GM12878 (cell line): ENCODE measurements around the gene CENPP. TPM values are rescaled to one million over a fixed set of nuclear protein-coding genes. Genes with fewer than 3 reads are reported as not detected.

ENCODE experiments used
- ATAC-seq: fragments of 200-7000 bp; cut with Tn5 transposase; 3 replicates; pipeline ENCODE4 v1.9.1; 2020; ENCODE audit warnings: mild to moderate bottlenecking, moderate library complexity
- BruUV-seq: library from RNA; stranded (reverse); fragments of 400-500 nt; replicated peaks from 2 replicates; lab custom pipeline; 2021; lab: Mats Ljungman, UMichigan
- CTCF ChIA-PET: fragments of 300-600 bp; sonication (Branson Sonifier 250); formaldehyde crosslinking; extraction: SDS; loops from one replicate; lab custom pipeline; 2021; ENCODE audit warnings: inconsistent platforms; lab: Yijun Ruan, JAX
- POLR2A ChIA-PET: fragments of 350-600 bp; formaldehyde crosslinking; extraction: SDS; loops from one replicate; lab custom pipeline; 2021; ENCODE audit warnings: inconsistent platforms; lab: Charles Lee
- RAD21 ChIA-PET: fragments of 300-600 bp; sonication (Branson Sonifier 250); formaldehyde crosslinking; loops from one replicate; lab custom pipeline; 2023; ENCODE audit warnings: antibody characterized with exemption; ENCODE audit not compliant: unreplicated experiment; lab: Charles Lee
- SMC1A ChIA-PET: fragments of 300-600 bp; sonication (Branson Sonifier 250); formaldehyde crosslinking; loops from one replicate; lab custom pipeline; 2023; ENCODE audit not compliant: unreplicated experiment, uncharacterized antibody; lab: Charles Lee
- DNase-seq: peaks from one replicate; pipeline ENCODE4 v3.0.0-alpha.2; 2011; ENCODE audit warnings: low read depth, low spot score
- FAIRE-seq: peaks from 3 replicates; lab custom pipeline; 2011; peaks lifted over from hg19 to GRCh38; lab: Jason Lieb, UNC
- H2AFZ ChIP-seq: 2 replicates; pipeline ENCODE4 v1.6.0; 2011; ENCODE audit warnings: low read depth, low read length, control low read depth; ENCODE audit not compliant: control insufficient read depth
- H3K27ac ChIP-seq: 2 replicates; pipeline ENCODE4 v1.5.1; 2011; ENCODE audit warnings: control low read depth; ENCODE audit not compliant: control insufficient read depth, insufficient read depth
- H3K27me3 ChIP-seq, 2 experiments: replicated peaks in 1 of 2; 2 replicates each; pipeline versions ENCODE4 v1.6.0 to v1.6.1; 2011; ENCODE audit warnings: low read length in 1 of 2; ENCODE audit not compliant: control insufficient read depth in 2 of 2, insufficient read depth in 2 of 2
- H3K36me3 ChIP-seq, 2 experiments: 2 replicates each; pipeline ENCODE4 v1.5.1; 2011; ENCODE audit warnings: low read length in 1 of 2; ENCODE audit not compliant: control insufficient read depth in 2 of 2, insufficient read depth in 2 of 2
- H3K4me1 ChIP-seq: 2 replicates; pipeline ENCODE4 v1.6.1; 2011; ENCODE audit warnings: mild to moderate bottlenecking, low read length, moderate library complexity, mixed read lengths; ENCODE audit not compliant: control insufficient read depth, insufficient read depth
- H3K4me2 ChIP-seq: 2 replicates; pipeline ENCODE4 v1.6.0; 2011; ENCODE audit warnings: control low read depth; ENCODE audit not compliant: control insufficient read depth, insufficient read depth
- H3K4me3 ChIP-seq: fragments of 200-600 bp; sonication (generic); 2 replicates; pipeline ENCODE4 v1.5.1; 2016
- H3K79me2 ChIP-seq: 2 replicates; pipeline ENCODE4 v1.6.0; 2011; ENCODE audit warnings: low read length; ENCODE audit not compliant: control insufficient read depth, insufficient read depth
- H3K9ac ChIP-seq: 2 replicates; pipeline ENCODE4 v1.8.0; 2011; ENCODE audit warnings: low read length, control low read depth, mixed read lengths; ENCODE audit not compliant: control insufficient read depth, insufficient read depth
- H3K9me3 ChIP-seq: replicated peaks from 3 replicates; pipeline ENCODE4 v1.5.1; 2011; ENCODE audit warnings: mild to moderate bottlenecking, low read length; ENCODE audit not compliant: control insufficient read depth, insufficient read depth
- H4K20me1 ChIP-seq: 2 replicates; pipeline ENCODE4 v1.6.0; 2011; ENCODE audit not compliant: control insufficient read depth, insufficient read depth
- BMI1 ChIP-seq: fragments of 450-650 bp; IDR thresholded peaks from 2 replicates; pipeline ENCODE4 v1.6.1; 2016; ENCODE audit warnings: mild to moderate bottlenecking, moderate library complexity, borderline replicate concordance
- CEBPZ ChIP-seq: fragments of 150-350 bp; IDR thresholded peaks from 2 replicates; pipeline ENCODE4 v1.6.1; 2016; ENCODE audit warnings: low read depth, low read length
- EZH2 ChIP-seq: IDR thresholded peaks from 2 replicates; pipeline ENCODE4 v1.6.1; 2012; ENCODE audit warnings: low read depth, mild to moderate bottlenecking, control low read depth, inconsistent platforms, low read length, borderline replicate concordance; ENCODE audit not compliant: control insufficient read depth
- HDGF ChIP-seq: fragments of 450-650 bp; IDR thresholded peaks from 2 replicates; pipeline ENCODE4 v1.6.1; 2016; ENCODE audit warnings: antibody characterized with exemption
- NR2C1 ChIP-seq: fragments of 450-650 bp; IDR thresholded peaks from 2 replicates; pipeline ENCODE4 v1.6.1; 2017; ENCODE audit warnings: antibody characterized with exemption, mild to moderate bottlenecking, moderate library complexity
- NR2F1 ChIP-seq: fragments of 450-650 bp; conservative IDR thresholded peaks from 2 replicates; pipeline ENCODE4 v1.6.1; 2017; ENCODE audit warnings: mild to moderate bottlenecking
- NRF1 ChIP-seq: conservative IDR thresholded peaks from 2 replicates; pipeline ENCODE4 v1.6.1; 2011; ENCODE audit warnings: mild to moderate bottlenecking, low read depth, low read length, improper control_type of control experiment
- PAX8 ChIP-seq: fragments of 450-650 bp; IDR thresholded peaks from 2 replicates; pipeline ENCODE4 v1.6.1; 2017; ENCODE audit warnings: mild to moderate bottlenecking, moderate library complexity
- POLR2AphosphoS5 ChIP-seq: IDR thresholded peaks from 2 replicates; pipeline ENCODE4 v1.6.1; 2011; ENCODE audit warnings: mild to moderate bottlenecking, low read length, inconsistent platforms
- SIX5 ChIP-seq: IDR thresholded peaks from 2 replicates; pipeline ENCODE4 v1.6.1; 2011; ENCODE audit warnings: mild to moderate bottlenecking, low read depth, low read length, moderate library complexity; ENCODE audit not compliant: severe bottlenecking
- SKIL ChIP-seq: fragments of 450-650 bp; IDR thresholded peaks from 2 replicates; pipeline ENCODE4 v1.6.1; 2017; ENCODE audit warnings: mild to moderate bottlenecking, low read depth, inconsistent platforms; ENCODE audit not compliant: poor library complexity, severe bottlenecking
- SMARCA5 ChIP-seq: fragments of 450-650 bp; IDR thresholded peaks from 2 replicates; pipeline ENCODE4 v1.6.1; 2017; ENCODE audit warnings: mild to moderate bottlenecking
- SPI1 ChIP-seq: IDR thresholded peaks from 2 replicates; pipeline ENCODE4 v1.6.1; 2011; ENCODE audit warnings: low read depth, mild to moderate bottlenecking, low read length, moderate library complexity, borderline replicate concordance; ENCODE audit not compliant: insufficient read depth
- ZBTB40 ChIP-seq: fragments of 450-650 bp; IDR thresholded peaks from 2 replicates; pipeline ENCODE4 v1.6.1; 2016; ENCODE audit warnings: mild to moderate bottlenecking, moderate library complexity, borderline replicate concordance
- ZNF24 ChIP-seq: fragments of 450-650 bp; IDR thresholded peaks from 2 replicates; pipeline ENCODE4 v1.6.1; 2017; ENCODE audit warnings: antibody characterized with exemption, mild to moderate bottlenecking
- WGBS: methylation state at CpG from one replicate; pipeline ENCODE4 v1.1.6; 2016; ENCODE audit warnings: low lambda C conversion rate; ENCODE audit not compliant: insufficient replicate concordance, insufficient coverage; ENCODE audit errors: missing lambda C conversion rate; 5-methylcytosine and 5-hydroxymethylcytosine counted together
- in situ Hi-C: fragments of 300-500 bp; cut with MboI; formaldehyde crosslinking; loops from 9 replicates; pipeline ENCODE4 v1.14.3; 2018; ENCODE audit warnings: mixed read lengths
- intact Hi-C: fragments of 100-400 bp; cut with micrococcal nuclease; formaldehyde crosslinking; loops from one replicate; pipeline ENCODE4 v1.14.2; 2022; ENCODE audit not compliant: unreplicated experiment
- polyA plus RNA-seq, 11 experiments: library from polyadenylated mRNA; depleted of rRNA in 4 of 11; unstranded in 6 of 11; stranded (reverse) in 5 of 11; fragments of >200 nt; fragmentation: Nextera tagmentation in 4 of 11; fragmentation: Illumina TruSeq in 1 of 11; extraction: Ambion mirVana in 4 of 11; extraction: Trizol in 1 of 11; gene quantifications; 1 replicate in 1 of 11; 2 replicates in 10 of 11; pipeline versions ENCODE4 v1.2.1 to v1.2.3, GENCODE V29; 2011 to 2016; ENCODE audit warnings: inconsistent platforms in 2 of 11, missing spikeins in 2 of 11, low read depth in 1 of 11
- total RNA-seq, 4 experiments: library from RNA; depleted of rRNA in 3 of 4; stranded (reverse); fragments of >200 nt in 3 of 4; fragmentation: Illumina TruSeq in 1 of 4; extraction: Trizol in 1 of 4; gene quantifications; 2 replicates each; pipeline versions ENCODE4 v1.2.1 to v1.2.3, GENCODE V29; 2013 to 2021

Gene CENPP
- total and polyA plus RNA-seq, 10 of the 15 experiments (the other 5 are each of a cell fraction or from before 2014, with no cell fraction given) = 9.4 to 31.4 (median 19.8) TPM

- intact Hi-C loops = no loop called here
Observed at GRCh38 chr9:92426501-92427145, 100.9 kb downstream of the CENPP start.

More at GRCh38 chr9:92426501-92427145, 100.9 kb downstream of the CENPP start:
- WGBS = 86% methylated on average over 5 of the region's 5 CpGs
- FAIRE-seq (no peak), DNase-seq (no peak), ATAC-seq (no peak)
- Histone ChIP-seq H3K4me1 (no peaks in the 10 kb centered on the region), H3K79me2 (no peaks in the 10 kb centered on the region), H3K27ac (no peak overlapping the region), H3K4me3 (no peak overlapping the region), H3K4me2 (no peak overlapping the region), H3K9me3 (no peaks in the 10 kb centered on the region), H3K9ac (no peak overlapping the region), H3K27me3 (no peaks in the 10 kb centered on the region), H2AFZ (no peak overlapping the region), H4K20me1 (no peaks in the 10 kb centered on the region), H3K36me3 (no peaks in the 10 kb centered on the region)
- TF ChIP-seq SMARCA5 (no peak), ZBTB40 (no peak), SPI1 (no peak), POLR2AphosphoS5 (no peak), NR2F1 (no peak), NR2C1 (no peak), PAX8 (no peak), EZH2 (no peak), HDGF (no peak), SKIL (no peak), ZNF24 (no peak), CEBPZ (no peak), NRF1 (no peak), BMI1 (no peak), SIX5 (no peak)
- POLR2A ChIA-PET = no interaction called here
- no TSS peak for BruUV-seq
- in situ Hi-C loops = no loop called here
- SMC1A ChIA-PET = no interaction called here
- RAD21 ChIA-PET = no interaction called here
- CTCF ChIA-PET = no interaction called here
